ENCODE data around the gene B3GNT8. TPM values are rescaled to one million over a fixed set of nuclear protein-coding genes. Genes with fewer than 3 reads are reported as not detected.

B3GNT8 gene
- total RNA-seq, 1 experiment from 2014 or later: 3.7 TPM

GRCh38 chr19:41443813-41444455 lies 16.8 kb upstream of the B3GNT8 start:
- H3K4me1 Mint-ChIP-seq (ENCODE audit: low read depth, unreplicated experiment): no peaks in the 10 kb centered on the region

GRCh38 chr19:41442473-41443355 lies 15.5 kb upstream of the B3GNT8 start, which contains the start of gene ERICH4:
Gene ERICH4 (plus strand): TSS chr19:41443156. CDS start chr19:41443170, 14 bp downstream.
- Mint-ChIP-seq H3K36me3 (ENCODE audit: insufficient read depth, unreplicated experiment) (peaks cover 2% of the 10 kb centered on the region), H3K4me1 (ENCODE audit: low read depth, unreplicated experiment) (peaks cover 6% of the 10 kb centered on the region), H3K27ac (ENCODE audit: unreplicated experiment) (no peak within 1 kb of the TSS), H3K9me3 (ENCODE audit: unreplicated experiment) (no peaks in the 10 kb centered on the region), H3K4me3 (ENCODE audit: unreplicated experiment) (no peak within 1 kb of the TSS), H3K27me3 (ENCODE audit: insufficient read depth, unreplicated experiment) (peaks cover 8% of the 10 kb centered on the region)
- ChIA-PET POLR2A (no interaction called here), CTCF (interaction anchor here (0.5 to 1.1 kb wide), 3 partner anchors 8 to 347 kb away, joined by 3 to 4 read pairs (median 3); no protein-coding TSS in a partner anchor)
- intact Hi-C loops (cut with micrococcal nuclease; ENCODE audit: unreplicated experiment): no loop called here
- no peaks in the 10 kb centered on the region for H3K27me3 ChIP-seq (replicated peaks; ENCODE audit: control insufficient read depth, insufficient read depth, low read length)
- no peaks in the 10 kb centered on the region for H3K9me3 ChIP-seq
- H3K4me1 ChIP-seq: no peaks in the 10 kb centered on the region
- BruUV-seq (replicated peaks): no TSS peak
- 0 out of 2 replicates have a peak within 1 kb of the TSS, but pooled peaks have one; percentile 19 for H3K4me3 ChIP-seq (ENCODE audit: low read depth, low read length)
- DNase-seq: peak in 1 of 2 experiments; percentile 30
- H3K36me3 ChIP-seq (ENCODE audit: control insufficient read depth, insufficient read depth, low read length): peaks cover 1% of the 10 kb centered on the region; the same call in 1 of the 2 replicates
- TF ChIP-seq CTCF (IDR thresholded peaks at IDR 0.05; ENCODE audit: insufficient read depth in 1 of 2, low read depth in 1 of 2, low read length in 1 of 2, severe bottlenecking in 1 of 2, unreplicated experiment in 1 of 2): no peak

More at GRCh38 chr19:41443813-41444455, 16.8 kb upstream of the B3GNT8 start:
- H3K9me3 ChIP-seq: no peaks in the 10 kb centered on the region
- POLR2A ChIA-PET: no interaction called here
- no peaks in the 10 kb centered on the region for H3K4me1 ChIP-seq
- CTCF ChIA-PET: interaction anchor here (0.5 kb wide), 1 partner anchor 345 kb away, joined by 3 read pairs; no protein-coding TSS in a partner anchor
- no peaks in the 10 kb centered on the region for H3K9me3 Mint-ChIP-seq (ENCODE audit: unreplicated experiment)
- H3K27ac Mint-ChIP-seq (ENCODE audit: unreplicated experiment): no peak overlapping the region
- H3K4me3 Mint-ChIP-seq (ENCODE audit: unreplicated experiment): no peak overlapping the region
- H3K27me3 Mint-ChIP-seq (ENCODE audit: insufficient read depth, unreplicated experiment): peaks cover 8% of the 10 kb centered on the region
- H3K36me3 Mint-ChIP-seq (ENCODE audit: insufficient read depth, unreplicated experiment): no peaks in the 10 kb centered on the region
- peak in 1 of 2 experiments; percentile 13 for DNase-seq
- no peak for TF ChIP-seq CTCF (IDR thresholded peaks at IDR 0.05; ENCODE audit: insufficient read depth in 1 of 2, low read depth in 1 of 2, low read length in 1 of 2, severe bottlenecking in 1 of 2, unreplicated experiment in 1 of 2)
- no peaks in the 10 kb centered on the region for H3K27me3 ChIP-seq (replicated peaks; ENCODE audit: control insufficient read depth, insufficient read depth, low read length)
- no peak overlapping the region for H3K4me3 ChIP-seq (ENCODE audit: low read depth, low read length)
- BruUV-seq (replicated peaks): no TSS peak
- intact Hi-C loops (cut with micrococcal nuclease; ENCODE audit: unreplicated experiment): no loop called here
- H3K36me3 ChIP-seq (ENCODE audit: control insufficient read depth, insufficient read depth, low read length): no peaks in the 10 kb centered on the region

GRCh38 chr19:41441321-41441945 lies 14.3 kb upstream of the B3GNT8 start:
- Mint-ChIP-seq H3K4me3 (ENCODE audit: unreplicated experiment) (no peak overlapping the region), H3K36me3 (ENCODE audit: insufficient read depth, unreplicated experiment) (peaks cover 13% of the 10 kb centered on the region), H3K27me3 (ENCODE audit: insufficient read depth, unreplicated experiment) (peaks cover 8% of the 10 kb centered on the region), H3K4me1 (ENCODE audit: low read depth, unreplicated experiment) (peaks cover 6% of the 10 kb centered on the region), H3K9me3 (ENCODE audit: unreplicated experiment) (no peaks in the 10 kb centered on the region), H3K27ac (ENCODE audit: unreplicated experiment) (no peak overlapping the region)
- POLR2A ChIA-PET: no interaction called here
- no peaks in the 10 kb centered on the region for H3K9me3 ChIP-seq
- no peaks in the 10 kb centered on the region for H3K27me3 ChIP-seq (replicated peaks; ENCODE audit: control insufficient read depth, insufficient read depth, low read length)
- CTCF ChIA-PET: no interaction called here
- no TSS peak for BruUV-seq (replicated peaks)
- TF ChIP-seq CTCF (IDR thresholded peaks at IDR 0.05; ENCODE audit: insufficient read depth in 1 of 2, low read depth in 1 of 2, low read length in 1 of 2, severe bottlenecking in 1 of 2, unreplicated experiment in 1 of 2): no peak
- no peaks in the 10 kb centered on the region for H3K4me1 ChIP-seq
- intact Hi-C loops (cut with micrococcal nuclease; ENCODE audit: unreplicated experiment): no loop called here
- DNase-seq: peak in 1 of 2 experiments; percentile 31
- peaks cover 1% of the 10 kb centered on the region; the same call in 1 of the 2 replicates for H3K36me3 ChIP-seq (ENCODE audit: control insufficient read depth, insufficient read depth, low read length)
- no peak overlapping the region for H3K4me3 ChIP-seq (ENCODE audit: low read depth, low read length)

All from Caco-2 (cell line).